Pancreas (tissue), 10 donors: ENCODE data around the gene RS1. TPM values are rescaled to one million over a fixed set of nuclear protein-coding genes. Genes with fewer than 3 reads are reported as not detected.

ENCODE experiments used
- ATAC-seq, 4 donors: fragments of 200-7000 bp; cut with Tn5 transposase; one replicate each; pipeline versions ENCODE4 v1.8.0 to v1.9.1; 2020; ENCODE audit warnings: mild to moderate bottlenecking in 4 of 4, moderate library complexity in 4 of 4
- DNase-seq, 6 donors: peaks; one replicate each; pipeline ENCODE4 v3.0.0-alpha.2; 2020
- FAIRE-seq: peaks from 2 replicates; lab custom pipeline; 2012; peaks lifted over from hg19 to GRCh38; lab: Jason Lieb, UNC
- H3K27ac ChIP-seq, 4 donors: fragments of 200-600 bp; sonication (generic); 1 replicate in 3 of 4; 2 replicates in 1 of 4; pipeline versions ENCODE4 v1.5.0 to v1.8.0; 2020
- H3K27me3 ChIP-seq, 4 donors: fragments of 200-600 bp; one replicate each; pipeline ENCODE4 v1.8.0; 2021
- H3K36me3 ChIP-seq, 3 donors: fragments of 200-600 bp; sonication (generic) in 1 of 3; one replicate each; pipeline versions ENCODE4 v1.5.0 to v1.8.0; 2020 to 2021
- H3K4me1 ChIP-seq, 3 donors: fragments of 200-600 bp; one replicate each; pipeline ENCODE4 v1.8.0; 2021
- H3K4me3 ChIP-seq, 4 donors: fragments of 200-600 bp; sonication (generic) in 2 of 4; one replicate each; pipeline versions ENCODE4 v1.5.0 to v1.8.0; 2020 to 2021
- H3K9me3 ChIP-seq, 4 donors: fragments of 200-600 bp; one replicate each; pipeline ENCODE4 v1.8.0; 2021
- CTCF ChIP-seq, 4 donors: fragments of 200-600 bp; sonication (generic) in 3 of 4; IDR thresholded peaks; one replicate each; pipeline versions ENCODE4 v1.5.0 to v1.8.0; 2021; ENCODE audit warnings: antibody characterized with exemption in 4 of 4
- WGBS, 2 donors: extraction: QIAGEN DNeasy Blood & Tissue Kit; methylation state at CpG; one replicate each; pipeline ENCODE4 v1.1.7; 2013; 5-methylcytosine and 5-hydroxymethylcytosine counted together
- intact Hi-C, 3 donors: fragments of 100-400 bp; cut with DNase I; formaldehyde crosslinking; loops; one replicate each; pipeline versions ENCODE4 v1.11.1 to v1.14.2; 2022
- polyA plus RNA-seq, 2 donors: library from polyadenylated mRNA; stranded (reverse); fragments of 200-250 nt; gene quantifications; one replicate each; pipeline ENCODE4 v1.2.3, GENCODE V29; 2013
- total RNA-seq, 6 donors: library from RNA; stranded (reverse); fragmentation: NEBNext Ultra II Directional in 4 of 6; extraction: Animal tissue kit (Norgen Biotek cat#: 25700) in 4 of 6; gene quantifications; one replicate each; pipeline versions ENCODE4 v1.2.1 to v1.2.4, GENCODE V29; 2021 to 2023
- donor health status: healthy with polysubstance abuse.
- donor health status: DM: no; HTN: no; CAD: no; lungs with moderate emphysema.
- donor health status: DM: no; HTN: no; CAD: no.
- donor health status: control.
- donor health status: control.
- donor health status: Bipolar disorder and iron deficiency.
- donor health status: DM: yes; HTN: yes; CAD: no.
- donor health status: DM: no; HTN: no; CAD: no.
- donor health status: DM: no; HTN: no; CAD: no.
- donor health status: DM: yes; HTN: yes; CAD: no.

Gene RS1
- total and polyA plus RNA-seq, 8 donors = not detected

GRCh38 chrX:18692541-18692940 is 20.6 kb upstream of the RS1 start:
- H3K36me3 ChIP-seq = no peaks in the 10 kb centered on the region
- 87 to 95% methylated on average over 4 of the region's 4 CpGs for WGBS, 2 donors

GRCh38 chrX:18691431-18691830 is 19.5 kb upstream of the RS1 start:
- 36 to 38% methylated on average over 1 of the region's 1 CpG for WGBS, 2 donors
- DNase-seq = no peak
- intact Hi-C loops = no loop called here
- Histone ChIP-seq H3K27me3 (no peaks in the 10 kb centered on the region), H3K27ac (no peak overlapping the region), H3K4me3 (no peak overlapping the region), H3K36me3 (no peaks in the 10 kb centered on the region), H3K4me1 (no peaks in the 10 kb centered on the region), H3K9me3 (no peaks in the 10 kb centered on the region)
- TF ChIP-seq CTCF (IDR thresholded peaks at IDR 0.05) = no peak
- no peak for ATAC-seq
- FAIRE-seq = no peak

More at GRCh38 chrX:18692541-18692940, 20.6 kb upstream of the RS1 start:
- Histone ChIP-seq H3K4me3 (no peak overlapping the region), H3K27ac (no peak overlapping the region), H3K27me3 (no peaks in the 10 kb centered on the region), H3K4me1 (no peaks in the 10 kb centered on the region), H3K9me3 (no peaks in the 10 kb centered on the region)
- no peak for TF ChIP-seq CTCF (IDR thresholded peaks at IDR 0.05)
- FAIRE-seq (no peak), ATAC-seq (no peak), DNase-seq (no peak)
- intact Hi-C loops = no loop called here

GRCh38 chrX:18687856-18688495 is 16.1 kb upstream of the RS1 start:
- DNase-seq (no peak), ATAC-seq (no peak), FAIRE-seq (no peak)
- WGBS, 2 donors = 87 to 91% methylated on average over 7 of the region's 7 CpGs
- intact Hi-C loops = no loop called here
- Histone ChIP-seq H3K4me3 (no peak overlapping the region), H3K36me3 (no peaks in the 10 kb centered on the region), H3K27ac (no peak overlapping the region), H3K9me3 (no peaks in the 10 kb centered on the region), H3K4me1 (no peaks in the 10 kb centered on the region), H3K27me3 (no peaks in the 10 kb centered on the region)
- TF ChIP-seq CTCF (IDR thresholded peaks at IDR 0.05) = no peak

- intact Hi-C loops = no loop called here
- no peak for ATAC-seq
- no peaks in the 10 kb centered on the region for H3K27me3 ChIP-seq
- H3K4me1 ChIP-seq = no peaks in the 10 kb centered on the region
- no peak for TF ChIP-seq CTCF (IDR thresholded peaks at IDR 0.05)
- no peak for FAIRE-seq
- H3K9me3 ChIP-seq = no peaks in the 10 kb centered on the region
- no peak overlapping the region for H3K4me3 ChIP-seq
- no peak overlapping the region for H3K27ac ChIP-seq
- WGBS, 2 donors = 70 to 84% methylated on average over 9 of the region's 9 CpGs
- H3K36me3 ChIP-seq = no peaks in the 10 kb centered on the region
- no peak for DNase-seq
Measured at GRCh38 chrX:18682979-18683387, 11.1 kb upstream of the RS1 start.

GRCh38 chrX:18681996-18682395 is 10.1 kb upstream of the RS1 start:
- intact Hi-C loops = no loop called here
- FAIRE-seq = no peak

More at GRCh38 chrX:18681996-18682395, 10.1 kb upstream of the RS1 start:
- no peaks in the 10 kb centered on the region for H3K4me1 ChIP-seq
- H3K9me3 ChIP-seq = no peaks in the 10 kb centered on the region
- no peaks in the 10 kb centered on the region for H3K27me3 ChIP-seq
- no peak for DNase-seq
- 82 to 88% methylated on average over 6 of the region's 6 CpGs for WGBS, 2 donors
- no peak overlapping the region for H3K27ac ChIP-seq
- ATAC-seq = no peak
- H3K36me3 ChIP-seq = no peaks in the 10 kb centered on the region
- no peak overlapping the region for H3K4me3 ChIP-seq
- no peak for TF ChIP-seq CTCF (IDR thresholded peaks at IDR 0.05)
